DMS53 treated with DMSO at 0.1 percent for 48 hours (cell line): ENCODE data around the gene UQCC3.
"Not testable (repeated sequence)": the region's sequence is repeated elsewhere in the genome, so short reads cannot be mapped to it uniquely, and the experiment has no call there.

ENCODE experiments used
- DNase-seq: peaks from one replicate; lab custom pipeline; 2025; ENCODE audit not compliant: unreplicated experiment; lab: John Stamatoyannopoulos, UW

UQCC3 gene

DNA sequence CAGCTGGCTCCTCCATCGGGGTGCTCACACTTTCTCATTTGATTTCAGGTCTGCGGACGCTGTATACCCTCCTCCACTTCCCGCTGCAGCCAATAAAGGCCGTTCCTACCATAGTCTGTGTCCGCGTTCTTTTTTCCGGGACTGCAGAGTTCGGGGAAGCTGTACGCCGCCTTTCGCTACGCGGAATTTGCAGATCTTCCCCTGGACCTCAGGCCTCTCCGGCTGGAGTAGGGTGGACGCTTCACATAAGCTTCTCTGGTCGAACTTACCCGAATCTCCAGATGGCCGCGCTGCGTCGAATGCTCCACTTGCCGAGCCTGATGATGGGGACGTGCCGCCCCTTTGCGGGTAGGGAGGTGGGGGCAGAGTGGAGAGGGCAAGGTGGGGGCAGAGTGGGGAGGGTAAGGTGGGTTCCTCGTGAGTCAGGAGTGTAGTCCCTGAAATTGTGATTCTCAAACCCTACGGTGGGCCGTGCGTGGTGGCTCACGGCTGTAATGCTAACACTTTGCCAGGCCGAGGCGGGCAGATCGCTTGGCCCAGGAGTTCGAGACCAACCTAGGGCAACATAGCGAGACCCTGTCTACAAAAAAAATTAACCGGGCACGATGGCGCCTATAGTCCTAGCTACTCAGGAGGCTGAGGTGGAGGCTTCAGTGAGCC lies 5.7 kb upstream of the UQCC3 start:
- DNase-seq: peak; percentile 61

DNA sequence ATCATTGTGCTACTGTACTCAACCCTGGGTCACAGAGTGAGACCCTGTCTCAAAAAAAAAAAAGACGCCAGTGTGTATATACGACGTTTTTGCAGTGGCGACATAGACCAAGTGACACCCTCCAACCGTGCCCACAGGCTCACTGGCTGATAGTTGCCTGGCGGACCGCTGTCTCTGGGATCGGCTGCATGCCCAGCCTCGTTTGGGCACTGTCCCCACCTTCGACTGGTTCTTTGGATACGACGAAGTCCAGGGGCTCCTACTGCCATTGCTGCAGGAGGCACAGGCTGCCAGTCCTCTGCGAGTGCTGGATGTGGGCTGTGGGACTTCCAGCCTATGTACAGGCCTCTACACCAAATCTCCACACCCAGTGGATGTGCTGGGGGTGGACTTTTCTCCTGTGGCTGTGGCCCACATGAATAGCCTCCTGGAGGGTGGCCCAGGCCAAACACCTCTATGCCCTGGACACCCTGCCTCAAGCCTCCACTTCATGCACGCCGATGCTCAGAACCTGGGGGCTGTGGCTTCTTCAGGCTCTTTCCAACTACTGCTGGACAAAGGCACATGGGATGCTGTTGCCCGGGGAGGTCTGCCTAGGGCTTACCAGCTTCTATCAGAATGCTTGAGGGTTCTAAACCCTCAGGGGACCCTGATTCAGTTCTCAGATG lies 5.1 kb upstream of the UQCC3 start:
- DNase-seq: no peak

DNA sequence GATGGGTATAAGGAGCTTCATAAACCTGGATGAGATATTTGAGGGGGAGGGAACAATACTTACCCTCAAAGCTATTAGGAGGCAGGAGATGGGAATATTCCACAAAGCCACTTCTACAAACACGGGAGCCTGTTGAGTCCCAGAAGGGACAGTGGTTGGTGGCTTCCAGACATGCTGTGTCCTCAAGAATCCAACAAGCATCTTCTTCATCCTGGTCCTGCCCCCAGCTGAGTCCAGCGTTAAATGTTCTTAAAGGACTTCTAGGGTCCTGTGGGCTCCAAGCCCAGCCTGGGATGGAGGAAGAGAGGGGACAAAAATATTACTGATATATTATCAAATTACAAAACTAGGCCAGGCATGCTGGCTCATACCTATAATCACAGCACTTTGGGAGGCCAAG lies 4.0 kb upstream of the UQCC3 start:
- no peak for DNase-seq

DNA sequence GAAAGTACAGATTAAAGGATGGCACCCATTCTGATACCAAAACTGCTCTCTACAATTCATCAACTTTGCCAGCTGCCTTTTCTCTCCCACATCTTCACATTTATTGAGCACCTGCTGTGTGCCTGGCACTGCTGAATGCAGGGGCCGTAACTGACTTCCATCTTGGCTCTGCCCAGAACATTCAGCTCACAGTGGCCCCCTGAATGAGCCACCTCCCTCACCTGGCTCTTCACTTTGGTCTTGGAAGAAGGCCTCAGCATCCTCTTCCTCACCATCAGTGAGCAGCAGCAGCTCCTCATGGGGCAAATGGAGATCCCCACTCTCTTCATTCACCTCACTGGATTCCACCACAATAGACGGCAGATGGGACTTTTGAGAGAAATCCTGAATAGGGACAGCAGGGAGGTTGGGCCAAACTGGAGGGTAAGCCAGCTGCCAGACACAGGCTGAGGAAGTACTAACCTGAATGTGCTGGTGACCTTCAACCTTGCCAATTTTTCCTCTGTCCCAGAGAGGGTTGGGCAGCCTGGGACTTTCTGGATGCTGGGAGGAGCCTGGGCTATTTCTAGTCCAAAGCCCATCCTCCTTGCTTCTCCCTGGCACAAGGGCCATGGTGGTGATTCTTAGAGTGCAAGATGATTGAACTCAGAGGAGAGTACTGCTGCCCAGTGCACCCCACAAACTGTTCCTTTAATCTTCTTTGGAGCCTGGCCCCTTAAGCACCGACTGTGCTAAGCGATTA lies 1.9 kb upstream of the UQCC3 start:
- no peak for DNase-seq

DNA sequence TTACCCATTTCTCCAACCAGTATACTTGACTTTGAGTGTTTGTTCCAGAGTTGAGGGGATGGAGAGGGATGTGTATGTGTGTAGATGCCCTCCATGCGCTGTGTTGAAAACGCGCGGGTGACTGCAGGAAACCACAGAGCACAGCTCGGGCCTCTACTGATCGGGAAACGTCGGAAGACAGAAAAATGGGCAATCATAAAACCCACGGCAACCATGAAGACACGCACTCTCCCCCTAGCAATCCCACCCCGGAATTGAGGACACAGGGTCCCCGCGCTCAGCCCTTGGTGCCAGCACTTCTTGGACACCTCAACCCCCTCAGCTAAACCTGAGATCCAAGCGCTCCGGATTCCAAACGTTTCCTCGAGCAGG lies 251 bp upstream of the UQCC3 start:
- DNase-seq: peak; percentile 72

DNA sequence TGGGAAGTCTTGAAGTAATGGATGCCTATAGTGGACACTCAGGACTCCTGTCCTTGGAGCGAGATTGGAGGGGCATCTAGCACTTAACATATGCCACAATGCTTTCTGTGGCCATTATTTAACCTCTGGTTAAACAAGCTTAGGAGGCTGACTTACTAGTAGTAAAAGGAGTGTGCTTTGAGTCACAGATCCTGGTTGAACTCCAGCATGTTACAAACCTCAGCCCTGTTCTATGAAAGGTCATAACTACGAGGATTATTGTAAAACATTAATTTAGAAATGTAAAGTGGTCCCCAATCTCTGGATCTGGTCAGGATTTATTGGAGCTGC lies 1.7 kb downstream of the UQCC3 start:
- DNase-seq: no peak

DNA sequence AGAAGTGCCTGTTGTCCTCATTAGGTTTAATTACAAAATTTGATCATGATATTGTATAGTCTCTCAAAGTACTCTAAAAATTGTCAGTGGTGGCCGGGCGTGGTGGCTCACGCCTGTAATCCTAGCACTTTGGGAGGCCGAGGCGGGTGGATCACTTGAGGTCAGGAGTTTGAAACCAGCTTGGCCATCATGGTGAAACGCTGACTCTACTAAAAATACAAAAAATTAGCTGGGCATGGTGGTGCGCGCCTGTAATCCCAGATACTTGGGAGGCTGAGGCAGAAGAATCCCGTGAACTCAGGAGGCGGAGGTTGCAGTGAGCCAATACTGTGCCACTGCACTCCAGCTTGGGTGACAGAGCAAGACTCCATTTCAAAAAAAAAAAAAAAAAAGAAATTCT lies 3.9 kb downstream of the UQCC3 start:
- not testable (repeated sequence) for DNase-seq

DNA sequence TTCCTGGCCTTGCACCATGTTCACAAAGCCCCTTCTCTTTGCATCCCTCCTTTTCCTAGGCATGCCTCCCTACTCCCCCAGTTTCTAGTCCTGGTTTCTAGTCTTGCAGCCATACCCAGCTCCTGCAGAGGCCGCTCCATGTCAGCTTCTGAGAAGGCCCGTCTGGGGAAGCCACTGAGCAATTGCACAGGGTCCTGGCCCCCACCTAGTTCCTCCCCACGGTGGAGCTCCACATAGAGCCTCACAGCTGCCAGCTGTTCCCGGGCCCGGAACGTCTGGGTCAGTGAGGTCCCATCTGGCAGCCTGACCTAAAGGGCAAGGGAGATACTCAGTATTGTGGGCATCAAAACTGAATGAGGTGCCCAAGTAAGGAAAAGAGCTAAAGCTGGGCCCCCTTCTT lies 5.2 kb downstream of the UQCC3 start:
- DNase-seq: no peak

DNA sequence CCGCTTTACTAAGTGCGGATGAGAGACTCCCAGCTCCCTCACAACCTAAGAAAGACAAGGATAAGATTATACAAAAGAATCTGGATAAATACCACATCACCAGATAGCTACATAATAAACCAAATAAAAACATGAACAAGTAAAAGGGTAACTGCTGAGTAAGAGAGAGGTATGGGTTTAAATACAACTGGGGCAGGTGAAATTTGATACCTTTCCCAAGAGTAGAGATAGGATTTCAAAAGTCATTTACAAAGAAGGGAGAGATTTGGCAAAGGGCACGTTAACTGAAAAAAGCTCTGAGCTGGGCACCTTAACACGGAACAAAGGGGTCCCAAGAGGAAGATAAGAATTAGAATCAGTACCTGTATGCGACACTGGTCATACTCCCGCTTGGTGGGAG lies 5.7 kb downstream of the UQCC3 start:
- no peak for DNase-seq

DNA sequence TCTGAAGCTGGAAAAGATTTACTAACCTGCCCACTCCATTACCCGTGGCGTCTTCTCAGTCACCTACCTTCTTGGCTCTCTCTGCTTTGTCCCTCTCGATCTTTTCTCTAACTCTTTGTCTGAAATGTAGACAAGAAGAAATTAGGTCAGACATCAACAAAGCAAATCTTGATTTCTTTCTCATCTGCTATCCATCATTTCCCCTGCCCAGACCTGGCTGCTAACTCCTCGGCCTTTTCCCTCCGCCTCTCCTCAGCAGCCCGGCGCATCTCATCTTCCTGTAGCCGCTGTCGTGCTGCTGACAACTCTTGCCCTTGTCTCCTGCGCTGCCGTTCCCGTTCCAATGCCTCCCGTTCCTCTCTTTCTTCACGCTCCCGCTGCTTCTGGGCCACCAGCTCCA lies 6.2 kb downstream of the UQCC3 start:
- no peak for DNase-seq

DNA sequence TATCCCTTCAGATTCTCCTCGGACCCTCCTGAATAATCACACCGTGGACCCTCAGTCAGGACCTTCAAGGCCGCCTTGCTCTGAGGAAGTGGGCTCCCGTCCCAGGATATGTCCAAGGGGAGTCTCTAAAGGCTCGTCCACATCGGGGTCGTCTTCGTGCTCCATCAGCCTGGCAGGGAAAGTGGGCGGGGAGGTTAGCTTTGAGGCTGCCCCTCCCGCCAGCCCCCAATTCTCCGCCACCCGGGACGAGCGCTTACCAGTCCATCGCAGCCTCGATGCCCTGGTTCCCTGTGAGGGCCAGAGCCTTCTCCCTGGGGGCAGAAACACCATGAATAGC lies 6.9 kb downstream of the UQCC3 start:
- no peak for DNase-seq

DNA sequence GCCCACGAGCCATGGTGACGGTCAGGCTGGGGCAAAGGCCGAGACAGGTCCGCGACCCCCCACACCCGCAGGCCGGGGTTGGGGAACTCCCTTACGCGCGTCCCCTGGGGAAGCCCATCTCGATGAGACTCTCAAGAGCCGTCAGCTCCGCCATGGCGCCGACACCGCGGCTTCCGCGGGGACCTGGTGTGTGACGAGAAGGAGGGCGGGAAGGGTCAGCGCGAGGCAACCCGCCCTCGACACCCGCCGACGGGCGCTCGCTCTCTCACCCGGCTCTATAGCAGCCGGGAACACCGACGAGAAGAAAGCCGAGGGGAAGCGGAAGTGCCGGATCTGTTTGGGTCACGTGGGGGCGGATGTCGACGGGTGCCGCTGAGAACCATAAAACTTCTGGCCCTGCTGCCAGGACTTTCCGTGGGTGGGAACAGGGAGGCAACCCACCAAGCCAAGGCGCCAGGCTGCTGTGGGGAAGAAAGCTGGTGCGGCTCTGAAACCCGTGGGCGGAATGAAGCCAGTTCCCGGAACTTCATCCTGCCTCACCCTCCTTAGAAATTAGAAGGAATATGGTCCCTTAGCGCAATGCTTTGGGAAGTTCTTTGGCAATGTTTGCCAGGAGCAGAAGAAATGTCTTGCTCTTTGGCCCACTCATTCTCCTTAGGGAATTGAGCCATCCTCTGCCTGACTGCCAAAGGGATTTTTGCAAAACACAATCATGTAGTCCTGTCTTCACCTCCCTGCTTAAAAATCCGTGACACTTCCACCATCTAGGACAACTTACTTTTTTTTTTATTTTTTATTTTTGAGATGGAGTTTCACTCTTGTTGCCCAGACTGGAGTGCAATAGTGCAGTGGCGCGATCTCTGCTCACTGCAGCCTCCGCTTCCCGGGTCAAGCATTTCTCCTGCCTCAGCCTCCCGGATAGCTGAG lies 7.6 kb downstream of the UQCC3 start, which contains the start of gene UBXN1:
TSS of gene UBXN1 (minus strand) at position 304 of the 927 bp plus-strand sequence. CDS start at position 154, 150 bp downstream.
- peak; percentile 80 for DNase-seq

DNA sequence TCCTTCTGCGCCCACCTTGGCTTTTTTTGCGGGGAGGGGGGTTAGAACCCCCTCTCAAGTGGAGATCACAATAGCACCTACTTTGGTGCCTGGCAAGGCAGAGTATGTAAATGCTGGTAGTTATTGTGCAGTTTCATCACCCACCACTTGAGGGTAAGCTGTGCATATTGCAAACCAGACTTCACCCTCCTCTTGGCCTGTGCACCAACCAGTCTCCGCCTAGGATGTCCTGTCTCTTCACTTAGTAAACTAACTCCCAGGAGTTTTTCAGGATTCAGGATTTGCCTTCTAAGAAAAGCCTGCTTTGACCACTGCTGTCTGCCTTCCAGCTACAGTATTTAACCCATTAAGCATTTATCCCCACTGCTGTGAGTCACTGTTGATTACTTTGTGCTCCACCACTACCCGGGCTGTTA lies 9.4 kb downstream of the UQCC3 start:
- DNase-seq: peak; percentile 76

DNA sequence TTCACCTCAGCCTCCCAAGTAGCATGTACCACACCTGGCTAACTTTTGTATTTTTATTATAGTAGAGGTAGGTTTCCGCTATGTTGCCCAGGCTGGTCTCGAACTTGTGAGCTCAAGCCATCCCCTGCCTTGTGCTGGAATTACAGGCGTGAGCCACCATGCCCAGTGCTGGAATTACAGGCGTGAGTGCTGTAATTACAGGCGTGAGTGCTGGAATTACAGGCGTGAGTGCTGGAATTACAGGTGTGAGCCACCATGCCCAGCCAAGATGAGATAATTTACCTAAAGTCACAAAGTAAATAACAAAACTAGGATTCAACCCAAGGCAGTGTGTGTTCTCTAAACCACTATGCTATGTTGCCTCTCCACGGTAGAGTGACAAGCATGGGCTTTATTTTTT lies 11.0 kb downstream of the UQCC3 start:
- no peak for DNase-seq

DNA sequence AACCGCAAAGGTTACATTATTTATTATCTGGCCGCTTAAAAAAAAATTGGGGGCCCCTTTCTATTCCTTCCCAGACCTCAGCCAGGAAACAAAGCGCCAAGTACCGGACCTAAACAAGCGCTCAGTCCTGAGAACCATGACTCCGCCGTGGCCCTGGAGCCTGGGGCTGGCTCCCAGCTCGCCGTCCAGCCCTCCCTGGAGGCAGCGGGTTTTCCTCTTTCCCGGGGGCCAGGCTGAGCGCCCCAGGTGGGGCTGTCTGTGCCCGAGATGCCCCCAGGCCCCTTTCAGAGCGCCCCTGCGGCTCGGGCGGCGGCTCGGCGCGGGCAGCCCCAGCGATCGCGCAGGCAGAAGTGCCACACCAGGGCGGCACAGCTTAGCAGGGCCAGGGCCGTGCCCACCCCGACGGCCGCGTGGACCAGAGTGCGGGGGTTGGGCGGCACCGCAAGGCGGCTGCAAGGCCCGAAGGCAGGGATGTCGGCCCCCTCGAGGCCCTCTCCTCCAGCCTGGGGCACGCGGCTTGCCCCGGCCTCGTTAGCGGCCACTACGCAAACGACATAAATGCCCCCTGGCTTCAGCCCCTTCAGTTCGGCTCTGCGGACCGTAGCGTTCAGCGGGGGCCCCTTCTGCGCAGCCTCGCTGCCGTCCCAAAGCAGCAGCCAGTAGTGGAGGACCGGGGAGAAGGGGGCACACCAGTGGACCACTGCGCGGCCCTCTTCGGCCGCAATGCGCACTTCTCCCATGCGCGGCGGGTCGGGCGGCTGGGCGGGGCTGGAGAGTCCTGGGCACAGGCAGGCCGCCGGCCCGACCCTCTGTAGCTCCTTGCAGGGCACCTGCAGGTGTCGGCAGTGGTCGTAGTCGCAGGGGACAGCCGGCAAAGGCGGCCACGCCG lies 16.3 kb downstream of the UQCC3 start:
- no peak for DNase-seq

DNA sequence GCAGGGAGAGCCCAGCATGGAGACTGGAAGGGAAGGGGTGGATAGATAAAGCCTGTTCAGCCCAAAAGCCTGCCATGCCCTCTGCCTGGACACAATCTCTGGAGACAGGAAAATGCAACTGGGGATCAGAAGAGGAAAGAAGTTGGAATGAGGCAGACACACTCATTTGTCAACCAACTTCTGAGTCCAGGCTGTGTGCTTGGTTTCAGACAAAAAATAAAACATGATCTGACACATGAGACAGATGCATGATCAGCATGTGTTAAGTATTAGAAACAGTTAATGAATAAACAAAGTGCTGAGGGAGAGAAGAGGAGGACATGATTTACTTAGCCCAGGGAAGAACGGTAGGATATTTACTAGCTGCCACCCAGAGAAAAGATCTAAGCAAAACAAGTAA lies 17.0 kb downstream of the UQCC3 start:
- DNase-seq: no peak

DNA sequence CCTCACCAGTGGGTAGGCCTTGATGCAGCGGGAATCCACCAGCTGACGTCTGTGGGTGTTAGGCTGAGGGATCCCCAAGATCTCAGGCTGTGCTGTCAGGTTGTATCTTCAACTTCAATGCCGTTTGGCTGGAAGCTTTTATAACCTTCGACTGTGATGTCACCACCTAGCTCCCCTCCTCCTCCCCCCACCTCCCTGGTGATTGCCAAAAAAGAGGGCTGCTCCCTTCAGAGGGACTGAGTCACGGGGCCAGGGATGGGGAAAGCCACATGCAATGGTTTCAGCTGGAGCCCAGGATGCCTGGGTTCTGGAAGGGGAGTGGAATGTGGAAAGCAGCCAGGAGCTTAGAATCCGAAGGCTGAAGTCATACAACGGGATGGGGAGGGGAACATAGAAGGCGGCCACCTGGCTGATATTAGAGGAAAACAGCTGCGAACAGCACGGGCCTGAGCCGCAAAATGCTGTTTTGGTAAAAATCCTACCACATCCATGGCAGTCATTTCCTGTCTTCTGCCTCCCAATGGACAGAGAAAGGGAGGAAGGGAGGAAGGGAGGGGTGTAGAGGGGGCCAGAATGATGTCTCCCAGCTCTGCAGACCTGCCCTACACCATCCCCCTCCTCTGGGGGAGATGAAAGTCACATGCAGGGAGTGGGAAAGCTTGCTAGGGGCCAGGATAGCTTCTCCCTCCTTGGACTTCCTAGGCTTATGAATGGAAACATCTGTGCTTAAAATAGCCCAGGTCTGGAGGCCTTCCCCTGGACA lies 18.1 kb downstream of the UQCC3 start, which contains the start of gene LRRN4CL:
TSS of gene LRRN4CL (minus strand) at position 110 of the 763 bp plus-strand sequence. CDS start 1,022 bp downstream, outside the sequence.
- DNase-seq: no peak

DNA sequence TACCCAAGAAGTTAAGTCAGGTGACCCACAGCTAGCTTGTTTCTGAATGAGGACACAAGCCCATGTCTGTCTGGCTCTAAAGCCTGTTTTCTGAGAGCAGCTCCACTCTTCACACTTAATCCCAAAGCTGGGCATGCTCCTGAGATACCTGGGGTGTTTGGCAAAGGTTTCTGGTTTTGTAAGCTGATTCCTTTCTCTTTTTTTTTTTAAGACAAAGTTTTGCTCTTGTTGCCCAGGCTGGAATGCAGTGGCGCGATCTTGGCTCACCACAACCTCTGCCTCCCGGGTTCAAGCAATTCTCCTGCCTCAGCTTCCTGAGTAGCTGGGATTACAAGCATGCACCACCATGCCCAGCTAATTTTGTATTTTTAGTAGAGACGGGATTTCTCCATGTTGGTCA lies 22.2 kb downstream of the UQCC3 start:
- not testable (repeated sequence) for DNase-seq

DNA sequence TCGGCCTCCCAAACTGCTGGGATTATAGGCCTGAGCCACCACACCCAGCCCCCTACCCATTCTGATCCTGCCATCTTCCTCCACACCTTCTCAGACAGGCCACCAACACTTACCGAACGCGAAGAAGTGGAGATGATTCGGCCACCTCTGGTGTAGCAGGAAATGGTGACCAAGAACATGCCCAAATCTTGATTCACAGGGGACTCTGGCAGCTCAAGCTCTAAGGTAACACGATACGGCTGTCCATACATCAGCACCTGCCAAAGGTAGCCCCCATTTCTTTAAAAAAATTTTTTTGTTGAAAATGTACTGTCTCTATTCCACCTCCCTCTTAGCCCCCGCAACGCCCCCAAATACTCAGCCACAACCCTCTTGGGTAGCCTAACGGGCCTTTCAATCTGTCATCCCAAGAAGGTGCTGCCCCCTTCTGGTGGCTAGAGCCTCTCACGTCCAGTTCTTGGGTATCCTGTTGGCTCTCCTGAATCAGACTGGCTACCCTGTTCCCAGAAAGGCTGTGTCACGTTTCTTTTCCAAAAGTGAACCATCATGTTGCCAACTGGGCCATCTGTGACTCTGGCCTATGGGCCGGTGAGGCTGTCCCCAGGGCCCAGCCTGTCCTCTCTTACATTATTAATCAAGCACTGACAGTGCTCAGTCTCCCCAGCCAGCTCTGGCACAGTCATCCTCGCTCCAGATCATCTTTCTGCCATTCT lies 23.1 kb downstream of the UQCC3 start:
- peak; percentile 47 for DNase-seq
